ENCODE results near the gene CTNNAL1. TPM values are rescaled to one million over a fixed set of nuclear protein-coding genes. Genes with fewer than 3 reads are reported as not detected.
"Not testable (repeated sequence)": the region's sequence is repeated elsewhere in the genome, so short reads cannot be mapped to it uniquely, and the experiment has no call there.

The CTNNAL1 gene
- total RNA-seq, 2 experiments from 2014 or later: 20.9 to 22.4 TPM

DNA sequence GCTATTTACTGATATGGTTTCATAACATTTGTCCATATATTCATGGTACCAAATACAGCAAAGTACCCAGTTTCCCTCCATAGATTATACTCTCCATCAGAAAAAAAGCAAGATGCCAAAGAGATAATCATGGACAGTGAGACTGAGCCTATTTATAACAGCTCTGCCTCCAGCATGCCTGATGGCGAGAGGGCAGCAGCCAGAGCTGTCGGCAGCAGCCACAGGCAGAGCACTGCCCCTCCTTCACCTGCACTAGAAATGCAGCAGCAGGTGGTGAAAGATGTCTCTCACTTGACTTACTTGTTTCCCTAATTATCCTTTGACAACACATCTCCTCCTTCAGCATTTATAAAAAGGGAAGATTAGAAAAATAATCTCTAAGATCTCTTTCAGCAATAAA lies 32.4 kb downstream of the CTNNAL1 start:
- DNase-seq: no peak
- Mint-ChIP-seq H3K27ac (no peak overlapping the region), H3K9me3 (no peaks in the 10 kb centered on the region), H3K27me3 (no peaks in the 10 kb centered on the region), H3K4me3 (no peak overlapping the region), H3K4me1 (no peaks in the 10 kb centered on the region), H3K36me3 (peaks cover 3% of the 10 kb centered on the region)

DNA sequence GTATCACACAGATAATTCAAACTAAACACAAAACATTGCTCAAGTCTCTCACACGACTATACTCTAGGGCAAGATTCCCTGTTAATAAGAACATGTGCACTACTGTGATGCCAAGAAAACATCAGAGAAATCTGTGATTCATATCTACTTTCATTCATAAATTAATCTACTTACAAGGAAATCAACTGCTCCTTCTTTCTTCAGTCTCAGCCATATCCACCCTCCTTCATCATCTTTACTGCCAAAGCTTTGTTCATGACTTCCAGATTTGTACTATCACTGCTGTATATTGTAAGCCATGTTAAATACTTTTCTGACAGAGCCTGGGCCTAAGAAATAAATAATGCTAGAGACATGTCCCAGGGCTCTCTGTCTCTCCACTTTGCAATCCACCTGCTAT lies 35.1 kb downstream of the CTNNAL1 start:
- H3K9me3 Mint-ChIP-seq: no peaks in the 10 kb centered on the region
- H3K4me3 Mint-ChIP-seq: no peak overlapping the region
- no peaks in the 10 kb centered on the region for H3K27me3 Mint-ChIP-seq
- H3K27ac Mint-ChIP-seq: no peak overlapping the region
- peaks cover 3% of the 10 kb centered on the region for H3K36me3 Mint-ChIP-seq
- no peak for DNase-seq
- H3K4me1 Mint-ChIP-seq: no peaks in the 10 kb centered on the region

- peaks cover 21% of the 10 kb centered on the region for H3K36me3 Mint-ChIP-seq
- DNase-seq: no peak
- H3K27ac Mint-ChIP-seq: no peak overlapping the region
- H3K4me3 Mint-ChIP-seq: no peak overlapping the region
- H3K27me3 Mint-ChIP-seq: no peaks in the 10 kb centered on the region
- peaks cover 8% of the 10 kb centered on the region for H3K9me3 Mint-ChIP-seq
- H3K4me1 Mint-ChIP-seq: no peaks in the 10 kb centered on the region
Observed at GRCh38 chr9:108973895-108974294, 39.4 kb downstream of the CTNNAL1 start.

DNA sequence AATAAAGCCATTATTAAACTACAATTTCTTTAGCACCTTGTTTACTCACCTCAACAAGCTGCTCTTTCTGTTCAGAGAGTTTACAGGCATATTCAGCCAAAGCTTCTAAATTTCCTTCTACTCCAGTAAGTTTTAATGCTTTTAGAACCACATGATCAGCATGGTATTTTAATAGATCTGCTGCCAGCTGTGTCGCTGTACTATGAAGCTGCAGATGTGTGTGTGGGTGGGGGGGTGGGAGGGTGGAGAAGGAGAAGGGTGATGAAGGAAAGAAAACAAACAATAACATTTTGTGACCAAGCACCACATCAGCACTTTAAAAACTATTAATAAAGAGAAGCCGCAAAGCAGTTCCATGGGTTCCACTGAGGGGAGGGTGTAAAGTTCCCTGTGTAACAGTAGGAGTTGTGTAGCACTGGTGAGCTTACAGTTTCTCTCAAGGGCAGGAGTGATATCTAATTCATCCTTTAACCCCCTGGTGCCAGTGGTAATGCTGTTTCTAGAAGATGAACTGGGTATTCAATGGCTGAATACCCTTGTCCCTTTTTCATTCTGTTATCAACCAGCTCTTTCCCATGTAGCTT lies 40.6 kb downstream of the CTNNAL1 start:
- no peaks in the 10 kb centered on the region for H3K27me3 Mint-ChIP-seq

GRCh38 chr9:108972186-108972585 lies 41.1 kb downstream of the CTNNAL1 start:
- Mint-ChIP-seq H3K4me3 (no peak overlapping the region), H3K4me1 (no peaks in the 10 kb centered on the region)

More for the DNA sequence above, 40.6 kb downstream of the CTNNAL1 start:
- Mint-ChIP-seq H3K36me3 (peaks cover 21% of the 10 kb centered on the region), H3K9me3 (peaks cover 8% of the 10 kb centered on the region), H3K4me1 (no peaks in the 10 kb centered on the region), H3K4me3 (no peak overlapping the region), H3K27ac (no peak overlapping the region)
- no peak for DNase-seq

DNA sequence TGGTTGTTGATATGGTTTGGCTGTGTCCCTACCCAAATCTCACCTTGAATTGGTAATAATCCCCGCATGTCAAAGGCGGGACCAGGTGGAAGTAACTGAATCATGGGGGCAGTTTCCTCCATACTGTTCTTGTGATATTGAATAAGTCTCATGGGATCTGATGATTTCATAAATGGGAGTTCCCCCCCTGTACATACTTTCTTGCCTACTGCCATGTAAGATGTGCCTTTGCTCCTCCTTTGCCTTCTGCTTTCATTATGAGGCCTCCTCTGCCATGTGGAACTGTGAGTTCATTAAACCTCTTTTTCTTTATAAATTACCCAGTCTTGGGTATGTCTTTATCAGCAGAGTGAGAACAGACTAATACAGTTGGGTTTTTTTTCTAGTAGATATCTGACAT lies 41.9 kb downstream of the CTNNAL1 start:
- not testable (repeated sequence) for H3K9me3 Mint-ChIP-seq, H3K4me1 Mint-ChIP-seq, H3K4me3 Mint-ChIP-seq, DNase-seq, H3K27ac Mint-ChIP-seq, H3K27me3 Mint-ChIP-seq
- H3K36me3 Mint-ChIP-seq: peaks cover 18% of the 10 kb centered on the region

More at GRCh38 chr9:108972186-108972585, 41.1 kb downstream of the CTNNAL1 start:
- Mint-ChIP-seq H3K27me3 (no peaks in the 10 kb centered on the region), H3K36me3 (peaks cover 20% of the 10 kb centered on the region), H3K27ac (no peak overlapping the region), H3K9me3 (peaks cover 8% of the 10 kb centered on the region)
- DNase-seq: no peak

GRCh38 chr9:108967916-108968315 lies 45.4 kb downstream of the CTNNAL1 start:
- H3K27me3 Mint-ChIP-seq: no peaks in the 10 kb centered on the region
- H3K4me1 Mint-ChIP-seq: no peaks in the 10 kb centered on the region
- no peak overlapping the region for H3K27ac Mint-ChIP-seq
- no peak overlapping the region for H3K4me3 Mint-ChIP-seq
- DNase-seq: no peak
- H3K36me3 Mint-ChIP-seq: peaks cover 20% of the 10 kb centered on the region
- peaks cover 8% of the 10 kb centered on the region for H3K9me3 Mint-ChIP-seq

- no peak overlapping the region for H3K27ac Mint-ChIP-seq
- no peaks in the 10 kb centered on the region for H3K9me3 Mint-ChIP-seq
- no peaks in the 10 kb centered on the region for H3K27me3 Mint-ChIP-seq
- no peak overlapping the region for H3K4me3 Mint-ChIP-seq
- H3K4me1 Mint-ChIP-seq: no peaks in the 10 kb centered on the region
- peaks cover 1% of the 10 kb centered on the region for H3K36me3 Mint-ChIP-seq
- no peak for DNase-seq
Observed at GRCh38 chr9:108963459-108964143, 49.7 kb downstream of the CTNNAL1 start.

GRCh38 chr9:108961151-108961550 lies 52.1 kb downstream of the CTNNAL1 start:
- H3K4me3 Mint-ChIP-seq: no peak overlapping the region
- no peaks in the 10 kb centered on the region for H3K9me3 Mint-ChIP-seq
- no peaks in the 10 kb centered on the region for H3K4me1 Mint-ChIP-seq
- no peak for DNase-seq
- no peak overlapping the region for H3K27ac Mint-ChIP-seq
- H3K36me3 Mint-ChIP-seq: peaks cover 1% of the 10 kb centered on the region
- H3K27me3 Mint-ChIP-seq: no peaks in the 10 kb centered on the region

- peaks cover 1% of the 10 kb centered on the region for H3K36me3 Mint-ChIP-seq
- H3K27ac Mint-ChIP-seq: no peak overlapping the region
- no peak for DNase-seq
- no peaks in the 10 kb centered on the region for H3K9me3 Mint-ChIP-seq
- no peaks in the 10 kb centered on the region for H3K27me3 Mint-ChIP-seq
- H3K4me3 Mint-ChIP-seq: no peak overlapping the region
- no peaks in the 10 kb centered on the region for H3K4me1 Mint-ChIP-seq
Observed at GRCh38 chr9:108960331-108960730, 53.0 kb downstream of the CTNNAL1 start.

- Mint-ChIP-seq H3K27me3 (no peaks in the 10 kb centered on the region), H3K36me3 (no peaks in the 10 kb centered on the region), H3K27ac (no peak overlapping the region), H3K4me1 (no peaks in the 10 kb centered on the region), H3K4me3 (no peak overlapping the region), H3K9me3 (no peaks in the 10 kb centered on the region)
- no peak for DNase-seq
Observed at GRCh38 chr9:108956631-108957026, 56.7 kb downstream of the CTNNAL1 start.

DNA sequence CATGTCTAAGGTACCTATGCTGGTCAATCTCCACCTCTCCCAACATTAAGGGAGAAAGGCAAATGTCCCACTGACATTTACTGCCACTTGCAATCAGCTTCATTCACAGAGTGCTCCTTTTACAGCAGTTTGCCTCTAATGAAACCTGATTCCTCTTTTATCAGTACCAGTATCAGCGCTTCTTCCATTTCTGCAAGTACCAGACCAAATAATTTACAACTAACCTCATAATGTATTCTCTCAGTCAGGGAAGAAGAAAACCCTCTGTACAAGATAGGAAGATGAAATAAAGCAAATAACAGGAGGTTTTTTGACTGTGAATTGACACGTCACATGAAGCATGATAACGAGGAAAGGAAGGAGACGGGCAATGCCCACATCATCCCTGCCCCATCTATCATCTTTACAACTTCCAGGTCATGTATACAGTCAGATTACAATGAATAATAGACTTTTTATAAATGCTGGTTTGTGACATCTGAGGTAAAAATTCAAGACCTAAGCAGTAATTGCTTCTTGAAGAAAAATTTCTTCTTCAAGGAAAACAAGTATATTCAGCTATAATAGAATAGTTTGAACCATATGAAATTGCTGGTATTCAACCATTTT lies 57.2 kb downstream of the CTNNAL1 start:
- H3K36me3 Mint-ChIP-seq: no peaks in the 10 kb centered on the region
- H3K4me1 Mint-ChIP-seq: no peaks in the 10 kb centered on the region
- no peaks in the 10 kb centered on the region for H3K9me3 Mint-ChIP-seq
- H3K27me3 Mint-ChIP-seq: no peaks in the 10 kb centered on the region
- no peak overlapping the region for H3K27ac Mint-ChIP-seq
- H3K4me3 Mint-ChIP-seq: no peak overlapping the region
- DNase-seq: no peak

DNA sequence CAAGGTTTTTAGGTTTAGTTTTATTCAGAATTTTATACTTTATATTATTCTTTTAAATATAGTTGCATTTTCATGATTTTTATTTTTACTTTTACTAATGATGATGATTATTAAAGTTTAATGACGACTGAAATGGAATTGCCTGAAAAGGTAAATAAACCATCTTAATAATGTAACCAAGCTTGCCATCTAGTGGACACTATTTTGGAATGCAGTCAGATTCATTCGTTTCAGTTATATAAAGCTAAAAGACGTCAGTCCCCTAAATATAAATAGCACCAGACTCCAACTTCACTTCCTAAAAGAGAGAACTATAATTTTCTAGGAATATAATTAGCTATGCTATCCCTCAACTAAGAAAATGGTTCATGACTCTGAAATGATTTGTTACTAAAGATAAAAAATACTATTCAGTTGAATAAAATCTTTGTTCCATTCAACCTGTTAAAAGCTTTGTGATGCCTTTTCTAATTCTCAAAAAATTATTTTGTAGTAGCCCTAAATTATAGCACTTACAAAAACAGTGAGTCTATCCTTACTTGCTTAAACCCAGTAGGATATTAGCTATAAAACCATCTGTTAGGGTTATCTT lies 59.2 kb downstream of the CTNNAL1 start:
- Mint-ChIP-seq H3K36me3 (no peaks in the 10 kb centered on the region), H3K4me3 (no peak overlapping the region), H3K4me1 (no peaks in the 10 kb centered on the region), H3K9me3 (no peaks in the 10 kb centered on the region), H3K27ac (no peak overlapping the region), H3K27me3 (no peaks in the 10 kb centered on the region)
- no peak for DNase-seq

DNA sequence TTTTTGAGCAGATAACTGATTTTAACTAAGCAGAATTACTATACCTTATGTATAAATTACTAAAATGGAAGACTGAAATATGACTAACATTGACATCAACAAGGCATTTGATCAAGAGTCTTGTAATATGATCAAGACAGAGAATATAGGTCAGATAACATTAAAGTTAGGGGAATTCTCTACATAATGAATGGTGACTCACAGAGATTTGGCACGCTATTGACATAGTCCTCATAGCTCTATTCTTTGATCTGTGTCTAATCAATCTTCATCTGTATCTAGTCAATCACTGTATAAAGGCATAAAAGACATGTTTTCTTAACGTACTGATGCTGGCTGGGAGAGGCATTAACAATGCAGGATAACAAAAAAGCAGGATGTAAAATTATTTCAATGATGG lies 61.7 kb downstream of the CTNNAL1 start:
- H3K9me3 Mint-ChIP-seq: no peaks in the 10 kb centered on the region
- H3K4me3 Mint-ChIP-seq: no peak overlapping the region
- H3K4me1 Mint-ChIP-seq: no peaks in the 10 kb centered on the region
- no peak overlapping the region for H3K27ac Mint-ChIP-seq
- DNase-seq: no peak
- H3K36me3 Mint-ChIP-seq: no peaks in the 10 kb centered on the region
- H3K27me3 Mint-ChIP-seq: no peaks in the 10 kb centered on the region

GRCh38 chr9:108950168-108950567 lies 63.1 kb downstream of the CTNNAL1 start:
- no peaks in the 10 kb centered on the region for H3K27me3 Mint-ChIP-seq
- no peak for DNase-seq
- no peaks in the 10 kb centered on the region for H3K9me3 Mint-ChIP-seq
- H3K4me1 Mint-ChIP-seq: no peaks in the 10 kb centered on the region
- no peak overlapping the region for H3K27ac Mint-ChIP-seq
- no peaks in the 10 kb centered on the region for H3K36me3 Mint-ChIP-seq
- no peak overlapping the region for H3K4me3 Mint-ChIP-seq

Measured in activated naive CD8-positive, alpha-beta T cell treated with anti-CD3 and anti-CD28 coated beads for 36 hours (primary cell).